Stomach (tissue), 9 donors: Measurements from ENCODE around the gene ZBTB32. TPM values are rescaled to one million over a fixed set of nuclear protein-coding genes. Genes with fewer than 3 reads are reported as not detected.
A peak's percentile ranks its signal among the peaks of the same experiment; 100 is the strongest.

Source experiments
- DNase-seq, 2 donors: peaks; one replicate each; pipeline versions ENCODE4 v3.0.0 to v3.0.0-alpha.2; 2013 to 2019
- H3K27ac ChIP-seq, 5 donors: fragments of 200-600 bp in 4 of 5; sonication (generic) in 4 of 5; one replicate each; pipeline ENCODE4 v1.5.1; 2013 to 2019; ENCODE audit warnings: mild to moderate bottlenecking in 1 of 5, moderate library complexity in 1 of 5
- H3K27me3 ChIP-seq, 3 donors: fragments of 200-600 bp; sonication (generic); one replicate each; pipeline ENCODE4 v1.5.1; 2017 to 2019; ENCODE audit warnings: mixed run types in 1 of 3
- H3K36me3 ChIP-seq, 4 donors: fragments of 200-600 bp; sonication (generic); 1 replicate in 3 of 4; 2 replicates in 1 of 4; pipeline ENCODE4 v1.5.1; 2016 to 2019
- H3K4me1 ChIP-seq, 4 donors: fragments of 200-600 bp; sonication (generic); one replicate each; pipeline ENCODE4 v1.5.1; 2016 to 2019
- H3K4me3 ChIP-seq, 4 donors: fragments of 200-600 bp; sonication (generic) in 3 of 4; one replicate each; pipeline ENCODE4 v1.5.1; 2016 to 2019; ENCODE audit warnings: mild to moderate bottlenecking in 1 of 4
- H3K9me3 ChIP-seq, 4 donors: fragments of 200-600 bp; sonication (generic); one replicate each; pipeline ENCODE4 v1.5.1; 2016 to 2019
- CTCF ChIP-seq, 7 experiments: fragments of 450-650 bp in 4 of 7; fragments of 200-600 bp in 3 of 7; sonication (generic) in 3 of 7; IDR thresholded peaks; one replicate each; pipeline ENCODE4 v1.5.1; 2016 to 2019; ENCODE audit warnings: antibody characterized with exemption in 7 of 7, control low read depth in 2 of 7, mild to moderate bottlenecking in 1 of 7
- EP300 ChIP-seq: sonication (generic); formaldehyde crosslinking; IDR thresholded peaks from one replicate; pipeline ENCODE4 v1.6.1; 2017; ENCODE audit warnings: antibody characterized with exemption
- POLR2A ChIP-seq, 4 donors: fragments of 450-650 bp; IDR thresholded peaks; one replicate each; pipeline ENCODE4 v1.6.1; 2016; ENCODE audit warnings: antibody characterized with exemption in 4 of 4, control low read depth in 2 of 4, mild to moderate bottlenecking in 1 of 4, moderate library complexity in 1 of 4
- POLR2AphosphoS5 ChIP-seq, 3 donors: sonication (generic); formaldehyde crosslinking; IDR thresholded peaks; one replicate each; pipeline ENCODE4 v1.6.1; 2016; ENCODE audit warnings: antibody characterized with exemption in 3 of 3
- WGBS, 5 donors: extraction: QIAGEN DNeasy Blood & Tissue Kit in 3 of 5; methylation state at CpG; one replicate each; pipeline versions ENCODE4 v1.1.5 to v1.1.7; 2013 to 2018; 5-methylcytosine and 5-hydroxymethylcytosine counted together
- intact Hi-C: fragments of 100-400 bp; cut with DNase I; formaldehyde crosslinking; loops from one replicate; pipeline ENCODE4 v1.15.1; 2023; ENCODE audit warnings: low total_unique reads
- polyA plus RNA-seq, 3 donors: library from polyadenylated mRNA; stranded (reverse); fragments of 200-250 nt; gene quantifications; one replicate each; pipeline ENCODE4 v1.2.3, GENCODE V29; 2013
- total RNA-seq, 5 donors: library from RNA; depleted of rRNA; stranded (reverse); fragments of >200 nt; gene quantifications; one replicate each; pipeline versions ENCODE4 v1.1.0 to v1.2.3, GENCODE V29; 2014 to 2016
- donor health status: healthy with polysubstance abuse.
- donor health status: Bipolar disorder and iron deficiency.
- donor health status: healthy.

ZBTB32 gene
- total and polyA plus RNA-seq, 8 donors = 0.43 to 8.2 (median 0.46) TPM; not detected in 5

GRCh38 chr19:35731779-35732405 lies 27.5 kb downstream of the ZBTB32 start:
- no peak for DNase-seq
- peaks cover 77 to 100% (median 100%) of the 10 kb centered on the region in 4 donors for H3K36me3 ChIP-seq
- intact Hi-C loops = no loop called here
- no peak overlapping the region for H3K4me3 ChIP-seq
- WGBS, 5 donors = 85 to 92% (median 89%) methylated on average over 21 of the region's 21 CpGs
- no peaks in the 10 kb centered on the region for H3K9me3 ChIP-seq
- TF ChIP-seq EP300 (no peak), POLR2A (IDR thresholded peaks at IDR 0.05) (no peak), CTCF (IDR thresholded peaks at IDR 0.05) (no peak), POLR2AphosphoS5 (IDR thresholded peaks at IDR 0.05) (no peak)
- no peaks in the 10 kb centered on the region for H3K27me3 ChIP-seq
- no peaks in the 10 kb centered on the region for H3K4me1 ChIP-seq
- no peak overlapping the region for H3K27ac ChIP-seq

- TF ChIP-seq EP300 (no peak), CTCF (IDR thresholded peaks at IDR 0.05) (no peak)
- 90 to 94% (median 93%) methylated on average over 10 to 25 of the region's 25 CpGs for WGBS, 5 donors
These were observed 28.3 kb downstream of the ZBTB32 start for GRCh38 chr19:35732540-35733179.

GRCh38 chr19:35733180-35734125 lies 29.1 kb downstream of the ZBTB32 start:
- H3K9me3 ChIP-seq = no peaks in the 10 kb centered on the region
- H3K4me1 ChIP-seq = no peaks in the 10 kb centered on the region
- H3K27ac ChIP-seq = peak overlapping the region in 1 of 5 donors; percentile 13
- H3K4me3 ChIP-seq = no peak overlapping the region
- WGBS, 5 donors = 85 to 94% (median 92%) methylated on average over 7 to 35 of the region's 35 CpGs
- H3K27me3 ChIP-seq = no peaks in the 10 kb centered on the region
- no peak for DNase-seq
- intact Hi-C loops = no loop called here
- peaks cover 75 to 100% (median 100%) of the 10 kb centered on the region in 4 donors for H3K36me3 ChIP-seq
- no peak for TF ChIP-seq POLR2AphosphoS5 (IDR thresholded peaks at IDR 0.05)
- TF ChIP-seq POLR2A (IDR thresholded peaks at IDR 0.05) = no peak
- no peak for TF ChIP-seq CTCF (IDR thresholded peaks at IDR 0.05)
- TF ChIP-seq EP300 = no peak

More at GRCh38 chr19:35732540-35733179, 28.3 kb downstream of the ZBTB32 start:
- no peak overlapping the region for H3K4me3 ChIP-seq
- no peaks in the 10 kb centered on the region for H3K27me3 ChIP-seq
- H3K36me3 ChIP-seq = peaks cover 75 to 100% (median 100%) of the 10 kb centered on the region in 4 donors
- H3K27ac ChIP-seq = no peak overlapping the region
- intact Hi-C loops = no loop called here
- no peaks in the 10 kb centered on the region for H3K9me3 ChIP-seq
- H3K4me1 ChIP-seq = no peaks in the 10 kb centered on the region
- DNase-seq = no peak

GRCh38 chr19:35734273-35734672 lies 29.9 kb downstream of the ZBTB32 start:
- Histone ChIP-seq H3K27ac (no peak overlapping the region), H3K4me1 (peaks cover 0 to 4% (median 1%) of the 10 kb centered on the region in 4 donors), H3K36me3 (peaks cover 72 to 100% (median 100%) of the 10 kb centered on the region in 4 donors), H3K27me3 (no peaks in the 10 kb centered on the region), H3K9me3 (no peaks in the 10 kb centered on the region), H3K4me3 (no peak overlapping the region)
- WGBS, 5 donors = 92 to 97% (median 96%) methylated on average over 8 of the region's 8 CpGs
- no peak for DNase-seq
- intact Hi-C loops = no loop called here
- TF ChIP-seq POLR2A (IDR thresholded peaks at IDR 0.05) = no peak
- TF ChIP-seq POLR2AphosphoS5 (IDR thresholded peaks at IDR 0.05) = no peak
- no peak for TF ChIP-seq EP300
- no peak for TF ChIP-seq CTCF (IDR thresholded peaks at IDR 0.05)
